ENCODE data around the gene SERGEF. TPM values are rescaled to one million over a fixed set of nuclear protein-coding genes. Genes with fewer than 3 reads are reported as not detected.
A peak's percentile ranks its signal among the peaks of the same experiment; 100 is the strongest.

Gene SERGEF
- total and polyA plus RNA-seq, 10 of the 15 experiments (the other 5 are each of a cell fraction or from before 2014, with no cell fraction given): 14.6 to 27.8 (median 22.4) TPM

GRCh38 chr11:17760102-17761029 is 252.5 kb downstream of the SERGEF start:
- no peaks in the 10 kb centered on the region for H4K20me1 ChIP-seq (ENCODE audit: control insufficient read depth, insufficient read depth)
- BruUV-seq (replicated peaks): no TSS peak
- H3K9ac ChIP-seq (ENCODE audit: control insufficient read depth, insufficient read depth, low read length): no peak overlapping the region
- no peak overlapping the region for H3K27ac ChIP-seq (ENCODE audit: control insufficient read depth, insufficient read depth)
- intact Hi-C loops (cut with micrococcal nuclease; ENCODE audit: unreplicated experiment): loop anchor here (1.0 kb wide), 1 partner anchor 218 kb away; no protein-coding TSS in a partner anchor
- no peak overlapping the region for H3K4me2 ChIP-seq (ENCODE audit: control insufficient read depth, insufficient read depth)
- no peaks in the 10 kb centered on the region for H3K36me3 ChIP-seq (ENCODE audit: control insufficient read depth in 2 of 2, insufficient read depth in 2 of 2, low read length in 1 of 2)
- no peaks in the 10 kb centered on the region for H3K9me3 ChIP-seq (replicated peaks; ENCODE audit: control insufficient read depth, insufficient read depth, low read length)
- FAIRE-seq (peak; percentile 13), DNase-seq (ENCODE audit: low read depth, low spot score) (peak; percentile 12), ATAC-seq (peak; percentile 96)
- ChIA-PET CTCF (interaction anchor here (0.6 to 5.6 kb wide), 8 partner anchors 29 to 850 kb away, joined by 3 to 77 read pairs (median 4); no protein-coding TSS in a partner anchor), POLR2A (no interaction called here), RAD21 (ENCODE audit: unreplicated experiment) (interaction anchor here (1.4 to 2.7 kb wide), 3 partner anchors 29 to 221 kb away, joined by 3 to 12 read pairs (median 10); no protein-coding TSS in a partner anchor), SMC1A (ENCODE audit: uncharacterized antibody, unreplicated experiment) (interaction anchor here (0.8 to 2.3 kb wide), 4 partner anchors 29 to 221 kb away, joined by 3 to 8 read pairs (median 5); no protein-coding TSS in a partner anchor)
- no peak overlapping the region for H3K4me3 ChIP-seq
- in situ Hi-C loops (cut with MboI): loop anchor here (5.0 kb wide), 1 partner anchor 217 kb away; no protein-coding TSS in a partner anchor
- no peaks in the 10 kb centered on the region for H3K79me2 ChIP-seq (ENCODE audit: control insufficient read depth, insufficient read depth, low read length)
- H3K27me3 ChIP-seq (replicated peaks in 1 of 2; ENCODE audit: control insufficient read depth in 2 of 2, insufficient read depth in 2 of 2, low read length in 1 of 2): no peaks in the 10 kb centered on the region
- TF ChIP-seq RAD21 (IDR thresholded peaks at IDR 0.05; ENCODE audit: insufficient read depth, low read depth, low read length) (peak; percentile 63), SMC3 (IDR thresholded peaks at IDR 0.05; ENCODE audit: borderline replicate concordance, low read length) (peak; percentile 55; the same call in 1 of the 2 replicates), NR2C2 (IDR thresholded peaks at IDR 0.05; ENCODE audit: borderline replicate concordance, control insufficient read depth, insufficient read length, low read depth) (no peak), RB1 (IDR thresholded peaks at IDR 0.05; ENCODE audit: borderline replicate concordance) (0 out of 2 replicates have a peak, but pooled peaks have one; percentile 27), CTCF (IDR thresholded peaks at IDR 0.05 in 2 of 3, conservative IDR thresholded peaks at IDR 0.05 in 1 of 3; ENCODE audit: control insufficient read depth in 2 of 3, extremely low read depth in 1 of 3, insufficient read depth in 1 of 3, low read depth in 3 of 3, low read length in 3 of 3) (peak; percentile 57 to 71 (median 65)), JUND (IDR thresholded peaks at IDR 0.05; ENCODE audit: low read depth, low read length) (no peak), NBN (IDR thresholded peaks at IDR 0.05) (no peak)
- TF ChIP-seq, protein P1, sequence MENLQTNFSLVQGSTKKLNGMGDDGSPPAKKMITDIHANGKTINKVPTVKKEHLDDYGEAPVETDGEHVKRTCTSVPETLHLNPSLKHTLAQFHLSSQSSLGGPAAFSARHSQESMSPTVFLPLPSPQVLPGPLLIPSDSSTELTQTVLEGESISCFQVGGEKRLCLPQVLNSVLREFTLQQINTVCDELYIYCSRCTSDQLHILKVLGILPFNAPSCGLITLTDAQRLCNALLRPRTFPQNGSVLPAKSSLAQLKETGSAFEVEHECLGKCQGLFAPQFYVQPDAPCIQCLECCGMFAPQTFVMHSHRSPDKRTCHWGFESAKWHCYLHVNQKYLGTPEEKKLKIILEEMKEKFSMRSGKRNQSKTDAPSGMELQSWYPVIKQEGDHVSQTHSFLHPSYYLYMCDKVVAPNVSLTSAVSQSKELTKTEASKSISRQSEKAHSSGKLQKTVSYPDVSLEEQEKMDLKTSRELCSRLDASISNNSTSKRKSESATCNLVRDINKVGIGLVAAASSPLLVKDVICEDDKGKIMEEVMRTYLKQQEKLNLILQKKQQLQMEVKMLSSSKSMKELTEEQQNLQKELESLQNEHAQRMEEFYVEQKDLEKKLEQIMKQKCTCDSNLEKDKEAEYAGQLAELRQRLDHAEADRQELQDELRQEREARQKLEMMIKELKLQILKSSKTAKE (IDR thresholded peaks at IDR 0.05; ENCODE audit: low read depth, poor library complexity, severe bottlenecking): no peak
- H3K4me1 ChIP-seq (ENCODE audit: control insufficient read depth, insufficient read depth, low read length): no peaks in the 10 kb centered on the region
- 45% methylated on average over 22 of the region's 23 CpGs for WGBS (ENCODE audit: insufficient coverage, insufficient replicate concordance, low lambda C conversion rate, missing lambda C conversion rate)
- no peak overlapping the region for H2AFZ ChIP-seq (ENCODE audit: control insufficient read depth, low read depth, low read length)
